ENCODE measurements around the gene TRPC4AP. TPM values are rescaled to one million over a fixed set of nuclear protein-coding genes. Genes with fewer than 3 reads are reported as not detected.
A peak's percentile ranks its signal among the peaks of the same experiment; 100 is the strongest.

TRPC4AP gene
- total and polyA plus RNA-seq, 10 of the 15 experiments (the other 5 are each of a cell fraction or from before 2014, with no cell fraction given): 1.1 to 61.7 (median 41.2) TPM

GRCh38 chr20:34955231-34956040 lies 137.2 kb downstream of the TRPC4AP start, which contains the start of the genes GSS and MYH7B:
Gene GSS, minus strand, starts transcription at chr20:34955806. Its CDS starts 3,954 bp downstream, at chr20:34951852.
Gene MYH7B, plus strand, starts transcription at chr20:34955868. Its CDS starts 22,138 bp downstream, at chr20:34978006.
- Histone ChIP-seq H3K9me3 (replicated peaks; ENCODE audit: control insufficient read depth, insufficient read depth, low read length) (no peaks in the 10 kb centered on the region), H4K20me1 (ENCODE audit: control insufficient read depth, insufficient read depth) (no peaks in the 10 kb centered on the region), H3K9ac (ENCODE audit: control insufficient read depth, insufficient read depth, low read length) (peak within 1 kb of the TSS; percentile 72), H3K27ac (ENCODE audit: control insufficient read depth, insufficient read depth) (peak within 1 kb of the TSS; percentile 74), H3K27me3 (replicated peaks in 1 of 2; ENCODE audit: control insufficient read depth in 2 of 2, insufficient read depth in 2 of 2, low read length in 1 of 2) (no peaks in the 10 kb centered on the region), H3K79me2 (ENCODE audit: control insufficient read depth, insufficient read depth, low read length) (0 out of 2 replicates have a peak, but pooled peaks cover 2% of the 10 kb centered on the region), H3K4me1 (ENCODE audit: control insufficient read depth, insufficient read depth, low read length) (peaks cover 8% of the 10 kb centered on the region), H3K36me3 (ENCODE audit: control insufficient read depth in 2 of 2, insufficient read depth in 2 of 2, low read length in 1 of 2) (no peaks in the 10 kb centered on the region; a peak in 1 of 4 replicates), H2AFZ (ENCODE audit: control insufficient read depth, low read depth, low read length) (peak within 1 kb of the TSS; percentile 65), H3K4me3 (peak within 1 kb of the TSS; percentile 86), H3K4me2 (ENCODE audit: control insufficient read depth, insufficient read depth) (peak within 1 kb of the TSS; percentile 51)
- intact Hi-C loops (cut with micrococcal nuclease; ENCODE audit: unreplicated experiment) (loop anchor here (1.0 to 5.0 kb wide), 2 partner anchors 79 to 252 kb away; partner anchors contain the start of gene ACSS2), in situ Hi-C loops (cut with MboI) (loop anchor here (5.0 kb wide), 2 partner anchors 83 to 123 kb away; partner anchors contain the start of gene GGT7)
- FAIRE-seq (peak; percentile 98), DNase-seq (ENCODE audit: low read depth, low spot score) (peak; percentile 72), ATAC-seq (peak; percentile 95)
- ChIA-PET CTCF (interaction anchor here (0.6 to 5.9 kb wide), 11 partner anchors 68 to 141 kb away, joined by 3 to 99 read pairs (median 3); partner anchors contain the start of genes ACSS2 and GGT7), SMC1A (ENCODE audit: uncharacterized antibody, unreplicated experiment) (interaction anchor here (0.9 to 3.5 kb wide), 6 partner anchors 12 to 186 kb away, joined by 3 to 16 read pairs (median 3); no protein-coding TSS in a partner anchor), RAD21 (ENCODE audit: unreplicated experiment) (interaction anchor here (0.5 to 6.2 kb wide), 5 partner anchors 75 to 192 kb away, joined by 3 to 71 read pairs (median 3); partner anchors contain the start of genes ACSS2, EDEM2, GGT7 and NCOA6), POLR2A (interaction anchor here (1.4 to 1.7 kb wide), 2 partner anchors 79 to 80 kb away, joined by 6 to 8 read pairs; partner anchors contain the start of gene ACSS2)
- under 1% methylated on average over 57 of the region's 62 CpGs for WGBS (ENCODE audit: insufficient coverage, insufficient replicate concordance, low lambda C conversion rate, missing lambda C conversion rate)
- BruUV-seq (replicated peaks): TSS peak; percentile 85
- TF ChIP-seq SIN3A (IDR thresholded peaks at IDR 0.05; ENCODE audit: low read depth, low read length) (no peak; the same call in 1 of the 2 replicates), ZBED1 (IDR thresholded peaks at IDR 0.05; ENCODE audit: borderline replicate concordance) (no peak), WRNIP1 (IDR thresholded peaks at IDR 0.05; ENCODE audit: borderline replicate concordance, low read depth, low read length) (no peak), BCL11A (IDR thresholded peaks at IDR 0.05; ENCODE audit: low read depth, low read length) (no peak), CHD1 (IDR thresholded peaks at IDR 0.05; ENCODE audit: low read depth, low read length) (no peak), SRF (IDR thresholded peaks at IDR 0.05; ENCODE audit: low read depth in 2 of 2, low read length in 2 of 2) (no peak), HCFC1 (IDR thresholded peaks at IDR 0.05; ENCODE audit: low read length) (peak; percentile 29), NR2C1 (IDR thresholded peaks at IDR 0.05) (no peak), NFYA (IDR thresholded peaks at IDR 0.05; ENCODE audit: borderline replicate concordance, low read depth, low read length) (no peak), HDAC2 (IDR thresholded peaks at IDR 0.05) (no peak), SREBF1 (IDR thresholded peaks at IDR 0.05; ENCODE audit: low read length) (no peak), TCF7 (IDR thresholded peaks at IDR 0.05; ENCODE audit: borderline replicate concordance) (no peak), KAT2A (conservative IDR thresholded peaks at IDR 0.05; ENCODE audit: control insufficient read depth, low read depth, low read length) (no peak), RELB (IDR thresholded peaks at IDR 0.05; ENCODE audit: low read depth) (peak; percentile 88), ZZZ3 (IDR thresholded peaks at IDR 0.05; ENCODE audit: control insufficient read depth, insufficient read length, low read depth) (no peak), BACH1 (IDR thresholded peaks at IDR 0.05; ENCODE audit: borderline replicate concordance) (peak; percentile 18; the same call in 1 of the 2 replicates), FOXM1 (IDR thresholded peaks at IDR 0.05; ENCODE audit: low read depth, low read length) (no peak), NBN (IDR thresholded peaks at IDR 0.05) (peak; percentile 92), E4F1 (IDR thresholded peaks at IDR 0.05; ENCODE audit: borderline replicate concordance, partially characterized antibody) (no peak)
- TF ChIP-seq, protein P1, sequence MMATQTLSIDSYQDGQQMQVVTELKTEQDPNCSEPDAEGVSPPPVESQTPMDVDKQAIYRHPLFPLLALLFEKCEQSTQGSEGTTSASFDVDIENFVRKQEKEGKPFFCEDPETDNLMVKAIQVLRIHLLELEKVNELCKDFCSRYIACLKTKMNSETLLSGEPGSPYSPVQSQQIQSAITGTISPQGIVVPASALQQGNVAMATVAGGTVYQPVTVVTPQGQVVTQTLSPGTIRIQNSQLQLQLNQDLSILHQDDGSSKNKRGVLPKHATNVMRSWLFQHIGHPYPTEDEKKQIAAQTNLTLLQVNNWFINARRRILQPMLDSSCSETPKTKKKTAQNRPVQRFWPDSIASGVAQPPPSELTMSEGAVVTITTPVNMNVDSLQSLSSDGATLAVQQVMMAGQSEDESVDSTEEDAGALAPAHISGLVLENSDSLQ (IDR thresholded peaks at IDR 0.05): peak; percentile 87

All from GM12878 (cell line).